Keratinocyte (primary cell): ENCODE results near the gene HNRNPA1. TPM values are rescaled to one million over a fixed set of nuclear protein-coding genes. Genes with fewer than 3 reads are reported as not detected.

Experiments
- DNase-seq: peaks from one replicate; pipeline ENCODE4 v3.0.0-alpha.2; 2011; ENCODE audit warnings: low read depth, missing footprints, low spot score
- FAIRE-seq: peaks from 2 replicates; lab custom pipeline; 2011; peaks lifted over from hg19 to GRCh38; lab: Jason Lieb, UNC
- H2AFZ ChIP-seq: 2 replicates; pipeline ENCODE4 v1.6.0; 2012; ENCODE audit warnings: low read length, control low read depth, inconsistent platforms; ENCODE audit not compliant: control insufficient read depth
- H3K27ac ChIP-seq: 2 replicates; pipeline ENCODE4 v1.5.1; 2011; ENCODE audit warnings: low read length; ENCODE audit not compliant: control insufficient read depth, insufficient read depth
- H3K27me3 ChIP-seq: 3 replicates; pipeline ENCODE4 v1.6.0; 2011; ENCODE audit warnings: low read length; ENCODE audit not compliant: control insufficient read depth, insufficient read depth; ENCODE audit errors: extremely low read depth
- H3K36me3 ChIP-seq, 2 experiments: 2 replicates in 1 of 2; 3 replicates in 1 of 2; pipeline ENCODE4 v1.5.1; 2011; ENCODE audit warnings: low read length in 2 of 2, mild to moderate bottlenecking in 1 of 2; ENCODE audit not compliant: control insufficient read depth in 2 of 2, insufficient read depth in 2 of 2; ENCODE audit errors: extremely low read depth in 1 of 2
- H3K4me1 ChIP-seq: 3 replicates; pipeline ENCODE4 v1.5.1; 2011; ENCODE audit warnings: low read length; ENCODE audit not compliant: control insufficient read depth, insufficient read depth; ENCODE audit errors: extremely low read depth
- H3K4me2 ChIP-seq: 3 replicates; pipeline ENCODE4 v1.6.0; 2011; ENCODE audit warnings: low read depth, low read length; ENCODE audit not compliant: control insufficient read depth, insufficient read depth; ENCODE audit errors: extremely low read depth
- H3K4me3 ChIP-seq, 3 experiments: fragments of 200-600 bp in 1 of 3; sonication (generic) in 1 of 3; 2 replicates in 2 of 3; 3 replicates in 1 of 3; pipeline ENCODE4 v1.5.1; 2011 to 2016; ENCODE audit warnings: low read length in 3 of 3, mild to moderate bottlenecking in 3 of 3, control low read depth in 2 of 3, inconsistent platforms in 1 of 3, low read depth in 1 of 3, mixed read lengths in 1 of 3, mixed run types in 1 of 3, moderate library complexity in 1 of 3; ENCODE audit not compliant: control insufficient read depth in 2 of 3, insufficient read depth in 2 of 3; ENCODE audit errors: extremely low read depth in 1 of 3
- H3K79me2 ChIP-seq: 2 replicates; pipeline ENCODE4 v1.6.0; 2012; ENCODE audit warnings: low read length; ENCODE audit not compliant: control insufficient read depth, insufficient read depth
- H3K9ac ChIP-seq: 3 replicates; pipeline ENCODE4 v1.6.0; 2011; ENCODE audit warnings: low read length; ENCODE audit not compliant: control insufficient read depth, insufficient read depth; ENCODE audit errors: extremely low read depth
- H3K9me1 ChIP-seq: 3 replicates; pipeline ENCODE4 v1.6.0; 2011; ENCODE audit warnings: low read length; ENCODE audit not compliant: control insufficient read depth, insufficient read depth; ENCODE audit errors: extremely low read depth
- H3K9me3 ChIP-seq: 2 replicates; pipeline ENCODE4 v1.5.1; 2012; ENCODE audit warnings: low read depth, low read length; ENCODE audit not compliant: control insufficient read depth
- H4K20me1 ChIP-seq: 3 replicates; pipeline ENCODE4 v1.6.0; 2011; ENCODE audit warnings: low read length; ENCODE audit not compliant: control insufficient read depth, insufficient read depth; ENCODE audit errors: extremely low read depth
- CTCF ChIP-seq, 3 experiments: IDR thresholded peaks in 1 of 3; conservative IDR thresholded peaks in 1 of 3; optimal IDR thresholded peaks in 1 of 3; 2 replicates in 2 of 3; 3 replicates in 1 of 3; pipeline versions ENCODE3 to v1.5.1; 2011; ENCODE audit warnings: low read length in 3 of 3, mild to moderate bottlenecking in 3 of 3, moderate library complexity in 2 of 3, control low read depth in 1 of 3, inconsistent platforms in 1 of 3; ENCODE audit not compliant: insufficient read depth in 2 of 3; ENCODE audit errors: extremely low read depth in 1 of 3
- EZH2 ChIP-seq: IDR thresholded peaks from one replicate; pipeline ENCODE4 v1.6.1; 2012; ENCODE audit warnings: inconsistent platforms, mild to moderate bottlenecking, low read length, moderate library complexity
- dilution Hi-C: fragments of 300-500 bp; cut with MboI; formaldehyde crosslinking; loops from one replicate; pipeline ENCODE4 v1.7.0; 2020; ENCODE audit warnings: low sequenced_read_pairs; ENCODE audit not compliant: extremely low pct_ligation_motif_present
- polyA plus RNA-seq, 5 experiments: library from polyadenylated mRNA; depleted of rRNA in 3 of 5; stranded (reverse) in 3 of 5; stranded (forward) in 1 of 5; unstranded in 1 of 5; fragments of >200 nt; gene quantifications; 1 replicate in 1 of 5; 2 replicates in 3 of 5; 3 replicates in 1 of 5; pipeline versions ENCODE4 v1.2.1 to v1.2.3, GENCODE V29; 2011 to 2012; ENCODE audit warnings: missing spikeins in 2 of 5, low read depth in 1 of 5, low replicate concordance in 1 of 5

The HNRNPA1 gene
- polyA plus RNA-seq, 1 donor (not counting 4 experiments of a cell fraction or from before 2014, with no cell fraction given): 583 TPM

- H3K27me3 ChIP-seq: no peaks in the 10 kb centered on the region
- H3K4me1 ChIP-seq: peaks cover 35% of the 10 kb centered on the region
- TF ChIP-seq EZH2 (no peak), CTCF (optimal IDR thresholded peaks at IDR 0.05 in 1 of 3, IDR thresholded peaks at IDR 0.05 in 1 of 3, conservative IDR thresholded peaks at IDR 0.05 in 1 of 3; ENCODE audit: extremely low read depth in 1 of 3, insufficient read depth in 2 of 3, low read length in 3 of 3) (no peak)
- no peak overlapping the region for H3K9ac ChIP-seq
- H3K9me3 ChIP-seq: no peaks in the 10 kb centered on the region
- H3K36me3 ChIP-seq: no peaks in the 10 kb centered on the region
- dilution Hi-C loops: no loop called here
- H3K9me1 ChIP-seq: no peaks in the 10 kb centered on the region
- no peaks in the 10 kb centered on the region for H3K79me2 ChIP-seq
- DNase-seq (no peak), FAIRE-seq (no peak)
- peak overlapping the region; percentile 39 for H3K4me2 ChIP-seq
- no peak overlapping the region for H3K4me3 ChIP-seq
- no peaks in the 10 kb centered on the region for H4K20me1 ChIP-seq
- no peak overlapping the region for H3K27ac ChIP-seq
- no peak overlapping the region for H2AFZ ChIP-seq
Observed at GRCh38 chr12:54304187-54304810, 23.8 kb downstream of the HNRNPA1 start.

- no peaks in the 10 kb centered on the region for H3K9me1 ChIP-seq
- H4K20me1 ChIP-seq: no peaks in the 10 kb centered on the region
- TF ChIP-seq CTCF (optimal IDR thresholded peaks at IDR 0.05 in 1 of 3, IDR thresholded peaks at IDR 0.05 in 1 of 3, conservative IDR thresholded peaks at IDR 0.05 in 1 of 3; ENCODE audit: extremely low read depth in 1 of 3, insufficient read depth in 2 of 3, low read length in 3 of 3) (no peak), EZH2 (no peak)
- no peak overlapping the region for H2AFZ ChIP-seq
- no peaks in the 10 kb centered on the region for H3K9me3 ChIP-seq
- no peak overlapping the region for H3K4me3 ChIP-seq
- no peak overlapping the region for H3K4me2 ChIP-seq
- FAIRE-seq (no peak), DNase-seq (peak; percentile 84)
- H3K27ac ChIP-seq: no peak overlapping the region
- H3K4me1 ChIP-seq: peaks cover 15% of the 10 kb centered on the region
- no peaks in the 10 kb centered on the region for H3K36me3 ChIP-seq
- no peak overlapping the region for H3K9ac ChIP-seq
- no peaks in the 10 kb centered on the region for H3K27me3 ChIP-seq
- dilution Hi-C loops: no loop called here
- no peaks in the 10 kb centered on the region for H3K79me2 ChIP-seq
Observed at GRCh38 chr12:54306925-54307741, 26.6 kb downstream of the HNRNPA1 start.
